GM21390 (cell line): Measurements from ENCODE around the gene CPA4.
"Not testable (repeated sequence)": the region's sequence is repeated elsewhere in the genome, so short reads cannot be mapped to it uniquely, and the experiment has no call there.

ENCODE experiments used
- ATAC-seq: cut with Tn5 transposase; IDR thresholded peaks from one replicate; pipeline ENCODE4 v1.9.1; 2021; ENCODE audit not compliant: unreplicated experiment

CPA4 gene

GRCh38 chr7:130299866-130300265 lies 6.9 kb downstream of the CPA4 start:
- no peak for ATAC-seq

- ATAC-seq: no peak
These were observed 8.6 kb downstream of the CPA4 start for GRCh38 chr7:130301501-130302020.

GRCh38 chr7:130302649-130303048 lies 9.7 kb downstream of the CPA4 start:
- ATAC-seq: no peak

- ATAC-seq: no peak
These were observed 10.2 kb downstream of the CPA4 start for GRCh38 chr7:130303127-130303526.

GRCh38 chr7:130303551-130303950 lies 10.6 kb downstream of the CPA4 start:
- no peak for ATAC-seq

GRCh38 chr7:130303982-130304381 lies 11.0 kb downstream of the CPA4 start:
- ATAC-seq: no peak

GRCh38 chr7:130304878-130305277 lies 11.9 kb downstream of the CPA4 start:
- no peak for ATAC-seq

- no peak for ATAC-seq
These were observed 12.6 kb downstream of the CPA4 start for GRCh38 chr7:130305433-130306042.

- ATAC-seq: no peak
These were observed 17.0 kb downstream of the CPA4 start for GRCh38 chr7:130309986-130310385.

GRCh38 chr7:130314305-130314704 lies 21.3 kb downstream of the CPA4 start:
- no peak for ATAC-seq

- no peak for ATAC-seq
These were observed 26.6 kb downstream of the CPA4 start for GRCh38 chr7:130319541-130319940.

- ATAC-seq: not testable (repeated sequence)
These were observed 28.7 kb downstream of the CPA4 start for GRCh38 chr7:130321542-130322229.

- no peak for ATAC-seq
These were observed 29.7 kb downstream of the CPA4 start for GRCh38 chr7:130322615-130323014.

- no peak for ATAC-seq
These were observed 31.5 kb downstream of the CPA4 start for GRCh38 chr7:130324306-130324943.

- no peak for ATAC-seq
These were observed 36.7 kb downstream of the CPA4 start for GRCh38 chr7:130329681-130330080.

GRCh38 chr7:130332259-130333053 lies 39.5 kb downstream of the CPA4 start:
- ATAC-seq: no peak

GRCh38 chr7:130333832-130334231 lies 40.9 kb downstream of the CPA4 start:
- no peak for ATAC-seq

GRCh38 chr7:130334274-130334673 lies 41.3 kb downstream of the CPA4 start:
- no peak for ATAC-seq

- no peak for ATAC-seq
These were observed 44.5 kb downstream of the CPA4 start for GRCh38 chr7:130337410-130337971.

- ATAC-seq: no peak
These were observed 45.3 kb downstream of the CPA4 start for GRCh38 chr7:130338233-130338632.

GRCh38 chr7:130341882-130342281 lies 48.9 kb downstream of the CPA4 start:
- ATAC-seq: no peak
